NCI-H2029 treated with DMSO at 0.1 percent for 48 hours (cell line): ENCODE data around the gene RRN3.
"Not testable (repeated sequence)": the region's sequence is repeated elsewhere in the genome, so short reads cannot be mapped to it uniquely, and the experiment has no call there.

Experiments used
- DNase-seq: peaks from one replicate; lab custom pipeline; 2025; lab: John Stamatoyannopoulos, UW

The RRN3 gene

DNA sequence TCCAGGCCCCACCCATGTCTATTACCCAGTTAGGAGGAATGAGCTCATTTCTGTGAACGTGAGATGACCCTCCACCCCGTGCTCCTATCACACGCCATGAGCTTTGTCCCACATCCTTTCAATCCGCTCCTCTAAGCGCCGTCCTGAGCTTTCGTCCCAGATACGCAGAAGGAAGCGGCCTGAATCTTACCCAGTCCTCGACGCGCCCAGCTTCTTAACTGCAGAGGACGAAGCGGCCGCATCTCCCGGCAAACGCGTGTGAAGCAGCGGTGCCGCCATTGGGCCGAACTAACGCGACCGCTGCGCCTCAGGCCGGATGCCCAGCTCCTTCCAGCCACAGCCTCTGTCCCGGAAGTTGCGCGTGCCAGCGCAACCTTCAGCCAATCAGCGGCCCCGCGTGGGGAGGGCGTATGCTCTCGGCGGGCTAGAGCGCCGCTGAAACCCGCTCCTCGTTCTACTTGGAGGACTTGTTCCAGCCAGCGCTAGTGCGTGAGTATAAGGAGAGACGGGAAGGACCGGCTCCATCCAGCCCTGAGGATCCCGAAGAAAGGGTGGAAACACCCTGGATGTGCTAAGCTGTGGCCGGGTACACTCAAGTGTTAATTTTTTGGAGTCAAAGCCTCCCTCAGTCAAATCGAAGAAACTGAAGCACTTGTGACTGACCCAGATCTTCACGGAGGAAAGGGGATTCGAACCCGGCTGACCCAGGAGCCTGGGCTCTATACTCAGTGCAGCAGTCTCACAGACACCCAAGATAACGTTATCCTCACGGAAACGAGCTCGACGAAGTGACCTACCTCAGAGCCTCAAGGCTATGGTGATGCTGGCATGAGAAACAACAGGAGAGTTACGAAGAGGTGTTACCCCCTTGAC, at the start of gene RRN3:
Gene RRN3 (minus strand): TSS at position 318 of the 873 bp plus-strand sequence. CDS start 39 bp downstream, at position 279.
- DNase-seq: peak; percentile 59

- not testable (repeated sequence) for DNase-seq
Observed at GRCh38 chr16:15143601-15144091, 49.6 kb upstream of the RRN3 start.

- not testable (repeated sequence) for DNase-seq
Observed at GRCh38 chr16:15142891-15143600, 49.0 kb upstream of the RRN3 start.

DNA sequence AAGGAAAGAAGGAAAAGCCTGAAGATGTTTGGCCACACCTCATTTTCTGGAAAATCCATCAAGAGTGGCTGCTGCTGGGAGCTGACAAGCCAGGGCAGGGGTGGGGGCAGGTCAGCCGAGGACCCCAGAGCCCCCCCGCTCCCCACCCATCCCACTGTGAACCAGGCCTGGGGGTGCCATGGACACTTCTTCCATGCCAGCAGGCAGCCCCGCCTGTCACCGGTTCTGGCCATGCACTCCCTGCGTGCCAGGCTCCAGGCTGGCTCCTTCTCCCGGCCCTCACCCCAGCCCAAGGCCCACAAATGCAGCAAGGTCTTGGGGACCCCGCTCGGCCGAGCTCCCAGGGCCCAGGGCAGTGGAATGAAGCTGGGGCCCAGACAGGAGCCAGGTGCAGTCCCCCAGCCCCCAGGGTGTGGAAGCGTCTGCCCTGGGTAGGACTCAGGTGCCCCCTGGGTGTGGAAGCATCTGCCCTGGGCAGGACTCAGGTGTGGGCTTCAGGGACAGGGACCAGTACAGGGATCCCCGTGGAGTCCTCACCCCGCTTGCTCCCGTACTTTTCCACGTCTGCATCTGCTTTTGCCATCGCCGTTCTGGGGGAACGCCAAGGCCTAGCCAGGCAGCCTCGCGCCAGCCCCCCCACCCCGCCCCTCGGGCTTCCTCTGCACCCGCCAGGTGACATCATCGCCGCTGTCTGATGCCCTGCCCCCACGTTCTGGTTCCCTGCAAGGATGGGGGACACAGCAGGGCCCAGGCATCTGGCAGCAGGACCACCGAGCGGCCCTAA, 48.2 kb upstream of the RRN3 start:
- DNase-seq: not testable (repeated sequence)

DNA sequence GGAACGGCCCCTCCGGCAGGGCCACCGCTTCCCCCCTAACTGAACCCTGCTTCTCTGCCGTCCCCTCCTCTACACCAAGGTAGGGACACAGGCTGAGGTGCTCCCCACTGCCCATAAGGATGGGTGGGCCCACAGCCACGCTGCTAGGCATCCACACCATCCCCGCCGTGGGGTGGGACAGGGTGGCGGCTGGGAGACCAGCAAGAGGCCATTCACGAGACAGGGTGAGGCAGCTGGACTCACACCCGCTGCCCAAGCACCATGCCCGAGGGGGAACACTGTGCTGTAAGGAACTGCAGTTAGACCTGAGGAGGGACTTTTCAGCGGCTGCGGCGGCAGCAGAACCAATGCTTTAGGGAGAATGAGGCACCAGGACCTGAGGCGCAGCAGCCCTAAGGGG, 47.5 kb upstream of the RRN3 start:
- DNase-seq: no peak

GRCh38 chr16:15140444-15141365, 46.6 kb upstream of the RRN3 start:
- not testable (repeated sequence) for DNase-seq

GRCh38 chr16:15137514-15137913, 43.4 kb upstream of the RRN3 start:
- DNase-seq: not testable (repeated sequence)

DNA sequence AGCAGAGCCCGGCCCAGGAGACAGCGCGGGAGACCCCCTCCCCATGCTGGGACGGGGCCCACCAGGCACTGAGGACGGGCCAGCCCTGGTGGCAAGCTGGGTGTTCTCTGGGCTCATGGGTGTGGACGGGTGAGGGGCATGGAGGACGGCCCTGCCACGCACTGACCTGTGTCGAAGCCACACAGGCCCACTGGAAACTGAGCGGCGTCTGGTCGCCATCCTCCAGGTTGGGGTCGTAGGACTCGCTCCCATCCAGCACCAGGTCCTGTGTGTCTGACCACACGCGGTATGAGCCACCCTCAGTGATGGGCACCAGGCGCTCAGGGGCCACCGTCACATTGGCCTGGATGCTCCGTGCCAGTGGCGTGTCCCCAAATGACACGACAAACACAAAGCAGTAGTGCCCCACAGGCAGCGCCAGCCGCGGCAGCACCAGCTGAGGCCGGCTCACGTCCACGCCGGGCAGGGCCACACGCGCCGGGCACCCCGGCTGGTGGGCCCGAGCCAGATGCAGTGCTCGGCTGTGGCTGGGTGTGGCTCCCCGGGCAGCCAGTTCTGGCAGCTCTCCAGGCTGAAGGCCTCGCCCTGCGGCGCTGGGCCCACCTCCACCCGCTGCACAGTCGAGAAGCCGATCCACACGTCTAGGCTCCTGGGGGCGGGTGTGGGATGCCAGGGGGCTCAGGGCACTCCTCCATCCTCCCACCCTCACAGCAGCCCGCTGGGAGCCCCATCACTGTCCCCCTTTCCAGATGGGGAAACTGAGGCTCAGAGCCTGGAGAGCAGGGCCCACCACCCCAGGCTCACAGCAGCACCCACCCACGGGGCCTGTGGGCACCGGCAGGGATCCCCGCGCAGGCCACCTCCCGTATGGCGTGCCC, 41.6 kb upstream of the RRN3 start:
- not testable (repeated sequence) for DNase-seq

DNA sequence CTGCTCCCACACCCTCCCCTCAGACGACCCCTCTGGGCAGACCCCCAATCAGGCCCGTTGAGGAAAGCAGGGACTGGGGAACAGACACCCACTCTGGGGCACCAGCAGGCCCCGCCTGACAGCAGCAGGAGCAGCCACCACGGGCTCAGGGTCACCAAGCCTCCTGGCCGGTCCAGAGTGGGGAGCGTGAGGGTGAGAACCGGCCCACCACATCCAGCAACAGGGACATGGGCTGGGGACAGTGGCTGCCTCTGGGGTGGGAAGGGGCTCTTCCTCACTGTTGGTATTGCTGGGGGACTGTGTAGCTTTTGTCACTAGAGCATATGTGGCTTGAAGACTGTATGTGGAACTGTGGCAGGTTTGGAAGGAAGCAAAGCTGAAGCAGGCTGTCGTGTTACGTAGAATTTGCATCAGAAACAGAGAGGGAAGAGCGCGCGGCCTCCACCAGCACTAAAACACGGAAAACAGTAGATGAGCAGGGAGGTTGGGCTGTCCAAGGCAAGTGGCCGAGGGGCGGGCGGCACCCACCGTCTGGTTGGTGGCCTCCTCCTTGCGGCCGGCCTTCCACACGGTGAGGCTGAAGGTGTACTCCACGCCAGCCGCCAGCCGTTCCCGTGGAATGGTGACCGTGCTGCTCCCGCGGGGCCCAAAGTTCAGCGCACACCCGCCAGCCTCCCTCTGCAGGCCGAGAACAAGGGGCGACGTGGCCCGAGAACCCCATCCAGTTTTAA, 40.8 kb upstream of the RRN3 start:
- DNase-seq: not testable (repeated sequence)

GRCh38 chr16:15133554-15133953, 39.5 kb upstream of the RRN3 start:
- DNase-seq: not testable (repeated sequence)

DNA sequence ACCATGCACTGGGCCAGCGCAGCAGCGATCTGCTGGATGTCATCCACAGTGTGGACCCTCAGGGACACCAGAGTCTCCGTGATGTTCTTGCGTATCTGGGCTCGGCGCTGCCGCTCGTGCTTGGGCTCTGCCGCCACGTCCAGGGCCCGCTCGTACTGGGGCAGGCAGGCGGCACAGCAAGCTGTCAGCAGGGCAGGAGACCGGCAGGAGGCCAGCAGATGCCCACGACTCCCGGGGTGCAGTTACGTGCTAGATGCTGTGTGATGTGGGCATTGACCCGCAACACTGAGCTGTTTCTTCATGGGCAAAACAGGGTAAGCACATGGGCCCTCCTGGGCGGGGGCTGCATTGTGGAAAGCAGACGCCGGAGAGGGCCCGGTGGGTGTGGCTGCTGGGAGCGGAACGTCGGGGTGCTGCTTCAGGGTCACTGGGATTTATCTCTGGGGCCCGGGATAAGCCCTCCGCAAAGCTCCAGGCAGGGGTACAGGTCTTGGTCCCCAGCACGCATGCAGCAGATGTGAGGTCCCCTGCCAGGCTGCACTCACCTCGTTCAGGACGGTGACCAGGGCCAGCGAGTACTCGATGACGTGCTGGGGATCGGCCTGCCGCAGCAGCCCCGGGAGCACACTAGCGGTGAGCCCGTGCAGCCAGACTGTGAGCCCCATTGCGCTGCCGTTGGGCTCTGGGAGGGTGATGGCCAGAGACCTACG, 38.8 kb upstream of the RRN3 start:
- not testable (repeated sequence) for DNase-seq

DNA sequence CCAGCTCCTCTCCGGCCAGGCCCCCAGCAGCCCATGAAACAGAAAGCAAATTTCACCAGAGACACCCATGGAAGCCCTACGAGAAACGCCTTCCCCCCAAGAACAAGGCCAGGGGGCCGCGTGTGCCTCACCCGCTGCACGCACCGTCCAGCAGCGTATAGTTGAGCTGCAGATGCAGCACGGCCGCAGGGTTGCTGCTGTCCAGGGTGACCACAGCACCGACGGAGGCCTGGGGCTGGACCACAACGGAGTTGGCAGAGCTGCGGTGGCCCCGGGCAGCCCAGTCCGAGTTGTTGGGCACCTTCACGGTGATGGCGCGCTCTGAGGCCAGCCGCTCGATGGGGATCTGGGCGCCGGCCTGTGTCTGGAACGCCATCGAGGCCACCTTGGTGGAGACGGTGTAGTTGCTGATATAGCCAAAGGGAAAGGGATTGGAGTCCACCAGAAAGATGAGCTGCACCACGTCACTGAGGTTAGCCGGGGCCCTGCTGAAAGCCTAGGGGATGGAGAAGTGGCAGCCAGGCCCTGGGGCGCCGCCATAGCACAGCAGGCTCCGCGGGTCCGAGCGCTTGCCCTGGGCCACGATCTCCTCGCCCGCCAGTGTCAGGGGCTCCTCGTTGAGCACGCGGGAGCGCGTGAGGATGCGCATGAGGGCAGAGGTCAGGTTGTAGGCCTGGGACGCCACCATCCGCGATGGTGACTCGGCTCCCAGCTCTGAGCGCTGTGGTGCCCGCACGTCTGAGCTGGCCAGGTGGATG, 37.0 kb upstream of the RRN3 start:
- DNase-seq: not testable (repeated sequence)

DNA sequence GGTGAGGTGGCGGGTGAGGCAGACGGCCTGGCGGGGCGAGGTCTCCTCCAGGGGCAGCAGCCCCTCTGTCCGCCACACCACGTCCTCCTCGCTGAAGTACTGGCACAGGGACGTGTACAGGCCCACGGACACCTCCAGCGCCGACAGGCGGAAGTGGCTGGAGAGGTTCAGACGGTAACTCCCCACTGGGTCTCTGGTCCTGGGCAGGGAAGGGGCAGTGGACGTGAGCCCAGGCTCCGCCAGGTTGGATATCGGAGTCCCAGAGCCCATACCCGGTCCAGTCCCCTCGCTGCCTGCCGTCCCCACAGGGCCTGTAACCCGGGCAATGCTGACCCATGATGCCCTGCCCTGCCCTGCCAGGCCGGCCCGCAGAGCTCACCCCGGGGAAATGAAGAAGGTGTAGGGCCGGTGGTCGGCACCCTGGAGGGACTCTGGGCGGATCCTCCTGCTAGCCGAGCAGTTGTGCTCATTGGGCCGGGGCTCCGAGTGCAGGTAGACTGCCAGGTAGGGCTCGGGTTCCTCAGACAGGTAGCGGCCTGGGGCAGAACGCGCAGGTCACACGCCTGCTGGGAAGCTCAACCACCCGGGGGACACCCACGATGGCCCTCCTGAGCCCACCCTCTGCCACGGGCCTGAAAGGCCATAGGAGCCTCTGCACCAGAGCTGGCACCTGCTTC, 36.3 kb upstream of the RRN3 start:
- not testable (repeated sequence) for DNase-seq

GRCh38 chr16:15127641-15128425, 33.8 kb upstream of the RRN3 start:
- not testable (repeated sequence) for DNase-seq

GRCh38 chr16:15100372-15100987, 6.4 kb upstream of the RRN3 start:
- not testable (repeated sequence) for DNase-seq

GRCh38 chr16:15099366-15099909, 5.4 kb upstream of the RRN3 start:
- DNase-seq: not testable (repeated sequence)
